Esophagus (tissue), 2 donors: Measurements from ENCODE around the gene SERPINA3. TPM values are rescaled to one million over a fixed set of nuclear protein-coding genes. Genes with fewer than 3 reads are reported as not detected.

Source experiments
- polyA plus RNA-seq, 2 donors: library from polyadenylated mRNA; stranded (reverse); fragments of 200-250 nt; gene quantifications; one replicate each; pipeline ENCODE4 v1.2.3, GENCODE V29; 2013
- donor health status: healthy with polysubstance abuse.
- donor health status: Bipolar disorder and iron deficiency.

Gene SERPINA3
- polyA plus RNA-seq, 2 donors = 8.9 to 30.5 TPM

Other genes starting within 250 kb of the SERPINA3 start
- gene SERPINA2, start 245.7 kb upstream of the SERPINA3 start, polyA plus RNA-seq = not detected
- 1 to 10 TPM; 1.5 to 2.2 TPM for gene SERPINA1, start 223.8 kb upstream of the SERPINA3 start, polyA plus RNA-seq
- gene SERPINA11, start 159.6 kb upstream of the SERPINA3 start, polyA plus RNA-seq = under 1 TPM; 0.12 to 0.27 TPM
- gene SERPINA9, start 136.2 kb upstream of the SERPINA3 start, polyA plus RNA-seq = not detected
- not detected for gene SERPINA12, start 102.9 kb upstream of the SERPINA3 start, polyA plus RNA-seq
- gene SERPINA4, start 50.9 kb upstream of the SERPINA3 start, polyA plus RNA-seq = not detected
- gene SERPINA5, start 31.0 kb upstream of the SERPINA3 start, polyA plus RNA-seq = under 1 TPM; 0.10 to 0.16 TPM
- under 1 TPM in 1 of 2 donors, not detected in 1; 0.04 TPM for gene GSC, start 157.7 kb downstream of the SERPINA3 start, polyA plus RNA-seq